SH-SY5Y (cell line): Measurements from ENCODE around the gene ZFX.

Experiments
- GATA2 ChIP-seq: IDR thresholded peaks from 2 replicates; pipeline ENCODE4 v1.6.1; 2011; ENCODE audit warnings: mild to moderate bottlenecking, low read depth, low read length
- GATA3 ChIP-seq: IDR thresholded peaks from 2 replicates; pipeline ENCODE4 v1.6.1; 2011; ENCODE audit warnings: low read depth, mild to moderate bottlenecking, low read length, moderate library complexity

ZFX gene

GRCh38 chrX:24149351-24150050, at the start of gene ZFX:
Gene ZFX (plus strand): TSS chrX:24149729. CDS start chrX:24172743, 23,014 bp downstream.
- TF ChIP-seq GATA3: no peak
- TF ChIP-seq GATA2: no peak

DNA sequence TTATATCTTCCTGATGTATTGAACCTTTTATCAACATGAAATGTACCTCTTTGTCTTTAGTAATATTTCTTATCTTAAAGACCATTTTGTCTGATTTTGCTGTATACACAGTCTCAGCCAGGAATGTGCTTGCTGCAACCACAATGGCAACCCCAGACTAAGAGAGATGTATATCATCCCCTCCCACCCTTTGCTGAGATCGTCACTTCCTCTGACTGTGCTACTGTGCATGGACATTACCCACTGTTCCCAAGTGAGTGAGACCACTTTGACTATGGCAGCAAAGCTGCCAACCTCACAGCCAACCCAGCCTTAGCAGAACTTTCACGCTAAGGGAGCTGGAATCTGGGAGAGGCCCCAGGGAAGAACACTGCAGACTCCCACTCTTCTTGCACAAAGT, 48.8 kb upstream of the ZFX start:
- TF ChIP-seq GATA2 (no peak), GATA3 (no peak)

- TF ChIP-seq GATA2 (no peak), GATA3 (no peak)
Measured at GRCh38 chrX:24110069-24110468, 39.5 kb upstream of the ZFX start.

- TF ChIP-seq GATA2 (no peak), GATA3 (no peak)
Measured at GRCh38 chrX:24113181-24113580, 36.3 kb upstream of the ZFX start.

- TF ChIP-seq GATA2 (no peak), GATA3 (no peak)
Measured at GRCh38 chrX:24117258-24117657, 32.3 kb upstream of the ZFX start.

DNA sequence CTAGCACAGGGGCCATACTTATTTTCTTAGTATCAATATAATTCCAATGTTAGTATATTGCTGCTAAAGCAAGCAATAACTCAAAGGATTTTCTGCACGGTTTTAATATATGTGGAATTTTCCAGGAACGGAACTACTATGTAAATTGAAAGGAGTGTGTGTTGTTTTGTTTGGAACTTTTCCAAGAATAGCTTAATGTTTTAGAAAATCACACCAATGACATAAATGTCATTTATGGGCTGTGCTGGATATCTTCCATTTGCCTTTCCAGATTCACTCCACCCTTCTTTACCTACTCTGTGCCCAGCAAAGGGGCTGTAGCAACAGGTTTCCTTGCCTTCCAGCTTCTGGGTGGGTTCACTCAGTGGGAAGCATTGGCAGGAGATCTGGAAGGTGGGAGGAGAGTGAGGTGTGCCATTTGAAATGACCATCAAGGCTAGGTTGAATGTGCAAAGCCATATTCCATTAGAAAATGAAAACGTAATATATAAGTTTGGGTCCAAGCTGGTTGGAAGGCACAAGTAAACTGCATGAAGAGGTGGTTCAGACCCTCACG, 25.2 kb upstream of the ZFX start:
- TF ChIP-seq GATA2: no peak
- TF ChIP-seq GATA3: no peak

DNA sequence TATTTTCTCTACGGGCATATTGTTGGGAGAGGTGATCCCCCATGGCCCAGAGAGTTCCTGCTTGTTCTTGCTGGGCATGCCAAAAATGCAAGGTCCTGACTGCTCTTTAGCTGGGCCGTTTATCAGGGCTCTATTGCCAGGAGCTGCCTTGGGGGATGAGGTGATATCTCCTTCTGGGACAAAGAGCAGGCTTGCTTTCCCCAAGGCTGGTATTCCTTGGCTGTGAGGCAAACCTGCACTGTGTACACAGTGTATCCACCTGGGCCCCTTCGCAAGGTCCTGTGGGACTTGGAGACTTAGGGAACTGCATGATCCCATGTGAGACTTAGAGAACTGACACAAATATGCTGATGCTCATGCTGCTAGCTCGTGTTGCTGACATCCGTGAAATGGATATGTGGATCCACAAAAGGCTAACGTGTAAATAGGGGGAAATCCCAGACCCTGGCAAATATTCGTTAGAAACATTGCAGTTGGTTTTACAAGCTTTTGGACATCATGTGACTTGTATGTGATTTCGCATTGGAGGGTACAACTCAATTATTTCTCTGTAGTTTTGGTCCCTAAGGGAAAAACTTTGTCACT, 24.4 kb upstream of the ZFX start:
- TF ChIP-seq GATA3 (no peak), GATA2 (no peak)

- no peak for TF ChIP-seq GATA2
- no peak for TF ChIP-seq GATA3
Measured at GRCh38 chrX:24131476-24131875, 18.1 kb upstream of the ZFX start.

- TF ChIP-seq GATA3: no peak
- no peak for TF ChIP-seq GATA2
Measured at GRCh38 chrX:24133312-24133711, 16.2 kb upstream of the ZFX start.

- TF ChIP-seq GATA3: no peak
- no peak for TF ChIP-seq GATA2
Measured at GRCh38 chrX:24137192-24137591, 12.3 kb upstream of the ZFX start.

DNA sequence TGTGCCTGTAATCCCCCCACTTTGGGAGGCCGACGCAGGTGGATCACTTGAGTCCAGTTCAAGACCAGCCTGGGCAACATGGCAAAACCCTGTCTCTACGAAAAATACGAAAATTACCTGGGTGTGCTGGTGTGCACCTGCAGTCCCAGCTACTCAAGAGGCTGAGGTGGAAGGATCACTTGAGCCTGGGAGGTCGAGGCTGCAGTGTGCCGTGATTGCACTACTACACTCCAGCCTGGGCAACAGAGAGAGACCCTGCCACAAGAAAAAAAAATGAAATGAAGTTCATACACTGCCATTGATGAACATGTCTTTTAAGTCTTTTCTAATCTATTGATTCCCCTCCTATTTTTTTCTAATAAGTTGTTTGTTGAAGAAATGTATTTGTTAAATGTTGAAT, 5.0 kb upstream of the ZFX start:
- TF ChIP-seq GATA3 (no peak), GATA2 (no peak)

DNA sequence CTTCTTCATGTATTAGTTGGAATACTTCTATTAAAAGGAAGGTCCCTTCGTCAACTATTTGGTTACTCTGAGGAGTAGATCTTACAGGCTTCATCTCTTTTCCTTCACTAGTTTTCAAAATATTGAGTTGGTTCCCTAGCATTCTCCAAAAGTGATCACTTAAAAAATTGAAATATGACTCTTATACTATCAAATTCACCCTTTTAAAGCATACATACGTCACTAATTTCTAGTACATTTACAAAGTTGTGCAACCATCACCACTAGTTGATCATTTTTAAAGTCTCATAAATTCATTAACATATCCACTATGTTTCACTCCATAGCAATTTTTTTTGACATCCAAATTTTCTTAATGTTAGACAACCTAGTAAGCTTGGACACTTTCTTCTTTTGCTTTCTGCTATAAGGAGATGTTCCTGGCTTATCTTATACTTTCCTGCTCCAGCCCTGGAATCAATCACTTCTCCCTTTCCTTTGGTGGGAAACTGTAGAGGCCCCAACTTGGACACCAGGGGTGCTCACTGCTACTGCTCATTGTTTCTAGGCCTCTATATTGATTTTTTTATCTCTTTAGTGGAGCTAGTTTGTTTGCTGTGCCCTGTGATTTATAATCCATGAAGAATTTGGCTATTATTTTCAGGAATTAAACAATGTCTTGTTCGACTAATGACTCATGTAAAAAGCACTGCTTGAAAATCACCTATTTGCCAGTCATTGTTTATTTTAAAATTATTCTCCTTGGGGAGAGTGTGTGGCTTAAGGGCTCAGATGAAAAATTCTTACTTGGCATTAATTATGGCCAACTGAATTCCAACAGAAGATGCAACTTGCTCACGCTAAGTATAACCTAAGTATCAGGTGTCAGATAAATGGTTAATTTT, 4.0 kb upstream of the ZFX start:
- TF ChIP-seq GATA3: no peak
- TF ChIP-seq GATA2: no peak

DNA sequence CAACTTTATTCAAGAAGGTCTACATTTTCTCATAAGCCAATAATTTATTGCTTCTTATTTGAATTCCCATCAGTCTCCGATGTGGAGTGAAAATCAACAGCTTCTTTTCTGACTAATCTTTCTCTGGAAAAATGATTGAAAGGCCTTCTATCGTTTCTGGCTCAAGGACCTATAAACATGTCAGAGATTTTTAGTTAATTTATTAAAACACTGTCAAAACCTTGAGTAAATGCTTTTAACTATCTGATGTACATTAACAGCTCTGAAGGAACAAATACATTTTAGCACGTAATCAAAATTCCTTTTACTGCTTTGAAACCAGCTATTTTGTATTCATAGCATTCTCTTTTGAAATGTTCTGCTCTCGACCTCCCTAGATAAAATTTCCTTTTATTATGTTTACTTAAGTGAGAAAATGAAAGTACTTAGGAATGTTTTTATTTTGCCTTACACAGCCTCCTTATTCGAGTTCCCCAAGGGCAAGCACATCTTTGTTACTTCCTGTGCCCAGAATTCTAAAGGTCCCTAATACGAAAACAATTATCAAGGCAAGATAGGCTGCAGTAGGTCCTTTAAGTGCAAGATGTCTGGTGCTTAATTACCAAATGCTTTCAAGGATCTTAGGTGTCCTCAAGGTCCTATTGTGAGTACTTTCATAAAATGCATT, 3.1 kb upstream of the ZFX start:
- TF ChIP-seq GATA3: no peak
- no peak for TF ChIP-seq GATA2

DNA sequence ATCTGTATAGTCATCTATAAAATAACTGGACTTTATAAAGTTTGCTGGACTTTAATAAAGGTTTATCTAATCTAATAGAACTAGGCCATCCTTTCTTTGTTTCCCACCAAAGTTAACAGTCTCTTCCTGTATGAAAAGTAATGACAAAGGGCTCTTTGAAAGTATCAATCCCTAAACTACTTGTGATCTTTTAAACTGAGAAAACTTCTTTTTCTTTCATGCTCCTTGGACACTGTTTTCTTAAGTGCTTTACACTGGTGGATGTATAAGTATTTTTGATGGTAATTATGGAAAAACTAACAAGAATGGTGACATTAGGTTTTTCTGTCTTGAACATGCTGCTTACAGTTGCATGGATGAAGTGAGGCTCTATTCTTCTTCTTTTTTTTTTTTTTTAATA, 2.4 kb upstream of the ZFX start:
- TF ChIP-seq GATA2: no peak
- no peak for TF ChIP-seq GATA3
